Pancreas (tissue), 10 donors: ENCODE measurements around the gene AIF1. TPM values are rescaled to one million over a fixed set of nuclear protein-coding genes. Genes with fewer than 3 reads are reported as not detected.

Experiments
- ATAC-seq, 4 donors: fragments of 200-7000 bp; cut with Tn5 transposase; one replicate each; pipeline versions ENCODE4 v1.8.0 to v1.9.1; 2020; ENCODE audit warnings: mild to moderate bottlenecking in 4 of 4, moderate library complexity in 4 of 4
- DNase-seq, 6 donors: peaks; one replicate each; pipeline ENCODE4 v3.0.0-alpha.2; 2020
- FAIRE-seq: peaks from 2 replicates; lab custom pipeline; 2012; peaks lifted over from hg19 to GRCh38; lab: Jason Lieb, UNC
- H3K27ac ChIP-seq, 4 donors: fragments of 200-600 bp; sonication (generic); 1 replicate in 3 of 4; 2 replicates in 1 of 4; pipeline versions ENCODE4 v1.5.0 to v1.8.0; 2020
- H3K27me3 ChIP-seq, 4 donors: fragments of 200-600 bp; one replicate each; pipeline ENCODE4 v1.8.0; 2021
- H3K36me3 ChIP-seq, 3 donors: fragments of 200-600 bp; sonication (generic) in 1 of 3; one replicate each; pipeline versions ENCODE4 v1.5.0 to v1.8.0; 2020 to 2021
- H3K4me1 ChIP-seq, 3 donors: fragments of 200-600 bp; one replicate each; pipeline ENCODE4 v1.8.0; 2021
- H3K4me3 ChIP-seq, 4 donors: fragments of 200-600 bp; sonication (generic) in 2 of 4; one replicate each; pipeline versions ENCODE4 v1.5.0 to v1.8.0; 2020 to 2021
- H3K9me3 ChIP-seq, 4 donors: fragments of 200-600 bp; one replicate each; pipeline ENCODE4 v1.8.0; 2021
- CTCF ChIP-seq, 4 donors: fragments of 200-600 bp; sonication (generic) in 3 of 4; IDR thresholded peaks; one replicate each; pipeline versions ENCODE4 v1.5.0 to v1.8.0; 2021; ENCODE audit warnings: antibody characterized with exemption in 4 of 4
- WGBS, 2 donors: extraction: QIAGEN DNeasy Blood & Tissue Kit; methylation state at CpG; one replicate each; pipeline ENCODE4 v1.1.7; 2013; 5-methylcytosine and 5-hydroxymethylcytosine counted together
- intact Hi-C, 3 donors: fragments of 100-400 bp; cut with DNase I; formaldehyde crosslinking; loops; one replicate each; pipeline versions ENCODE4 v1.11.1 to v1.14.2; 2022
- polyA plus RNA-seq, 2 donors: library from polyadenylated mRNA; stranded (reverse); fragments of 200-250 nt; gene quantifications; one replicate each; pipeline ENCODE4 v1.2.3, GENCODE V29; 2013
- total RNA-seq, 6 donors: library from RNA; stranded (reverse); fragmentation: NEBNext Ultra II Directional in 4 of 6; extraction: Animal tissue kit (Norgen Biotek cat#: 25700) in 4 of 6; gene quantifications; one replicate each; pipeline versions ENCODE4 v1.2.1 to v1.2.4, GENCODE V29; 2021 to 2023
- donor health status: healthy with polysubstance abuse.
- donor health status: DM: no; HTN: no; CAD: no; lungs with moderate emphysema.
- donor health status: DM: no; HTN: no; CAD: no.
- donor health status: control.
- donor health status: control.
- donor health status: Bipolar disorder and iron deficiency.
- donor health status: DM: yes; HTN: yes; CAD: no.
- donor health status: DM: no; HTN: no; CAD: no.
- donor health status: DM: no; HTN: no; CAD: no.
- donor health status: DM: yes; HTN: yes; CAD: no.

AIF1 gene
- total and polyA plus RNA-seq, 8 donors = 1.1 to 18.6 (median 11.8) TPM

GRCh38 chr6:31631209-31631608 lies 16.2 kb downstream of the AIF1 start:
- DNase-seq (peak in 1 of 6 donors; percentile 66), ATAC-seq (no peak), FAIRE-seq (no peak)
- Histone ChIP-seq H3K36me3 (peaks cover 16 to 83% (median 72%) of the 10 kb centered on the region in 3 donors), H3K27ac (no peak overlapping the region), H3K9me3 (no peaks in the 10 kb centered on the region), H3K4me3 (no peak overlapping the region), H3K4me1 (no peaks in the 10 kb centered on the region), H3K27me3 (no peaks in the 10 kb centered on the region)
- TF ChIP-seq CTCF (IDR thresholded peaks at IDR 0.05) = no peak
- intact Hi-C loops = no loop called here
- WGBS, 2 donors = 89% methylated on average over 16 of the region's 16 CpGs

- Histone ChIP-seq H3K4me3 (no peak overlapping the region), H3K27ac (no peak overlapping the region), H3K27me3 (no peaks in the 10 kb centered on the region), H3K36me3 (peaks cover 14 to 83% (median 72%) of the 10 kb centered on the region in 3 donors), H3K9me3 (no peaks in the 10 kb centered on the region), H3K4me1 (no peaks in the 10 kb centered on the region)
- DNase-seq = peak in 1 of 6 donors; percentile 69
- 92 to 94% methylated on average over 30 to 32 of the region's 32 CpGs for WGBS, 2 donors
- ATAC-seq = peak in 1 of 4 donors; percentile 4
- TF ChIP-seq CTCF (IDR thresholded peaks at IDR 0.05) = no peak
- intact Hi-C loops = no loop called here
- no peak for FAIRE-seq
Measured at GRCh38 chr6:31631681-31632278, 16.7 kb downstream of the AIF1 start.

- Histone ChIP-seq H3K36me3 (peaks cover 16 to 83% (median 72%) of the 10 kb centered on the region in 3 donors), H3K9me3 (no peaks in the 10 kb centered on the region), H3K27me3 (no peaks in the 10 kb centered on the region), H3K4me1 (no peaks in the 10 kb centered on the region), H3K4me3 (no peak overlapping the region), H3K27ac (no peak overlapping the region)
- DNase-seq (no peak), ATAC-seq (peak in 2 of 4 donors; percentile 4), FAIRE-seq (no peak)
- intact Hi-C loops = no loop called here
- no peak for TF ChIP-seq CTCF (IDR thresholded peaks at IDR 0.05)
- WGBS, 2 donors = 89 to 93% methylated on average over 26 of the region's 26 CpGs
Measured at GRCh38 chr6:31632279-31632946, 17.4 kb downstream of the AIF1 start.

- no peak for TF ChIP-seq CTCF (IDR thresholded peaks at IDR 0.05)
- H3K9me3 ChIP-seq = no peaks in the 10 kb centered on the region
- ATAC-seq = no peak
- 93 to 95% methylated on average over 7 of the region's 7 CpGs for WGBS, 2 donors
- H3K27me3 ChIP-seq = no peaks in the 10 kb centered on the region
- intact Hi-C loops = no loop called here
- DNase-seq = no peak
- no peak overlapping the region for H3K27ac ChIP-seq
- no peaks in the 10 kb centered on the region for H3K4me1 ChIP-seq
- FAIRE-seq = no peak
- H3K36me3 ChIP-seq = peaks cover 9 to 78% (median 62%) of the 10 kb centered on the region in 3 donors
- no peak overlapping the region for H3K4me3 ChIP-seq
Measured at GRCh38 chr6:31633447-31633846, 18.4 kb downstream of the AIF1 start.

- WGBS, 2 donors = 91 to 92% methylated on average over 3 of the region's 3 CpGs
- no peak overlapping the region for H3K4me3 ChIP-seq
- TF ChIP-seq CTCF (IDR thresholded peaks at IDR 0.05) = no peak
- intact Hi-C loops = no loop called here
- ATAC-seq = no peak
- no peaks in the 10 kb centered on the region for H3K27me3 ChIP-seq
- no peak overlapping the region for H3K27ac ChIP-seq
- no peaks in the 10 kb centered on the region for H3K9me3 ChIP-seq
- peaks cover 9 to 77% (median 57%) of the 10 kb centered on the region in 3 donors for H3K36me3 ChIP-seq
- H3K4me1 ChIP-seq = no peaks in the 10 kb centered on the region
- no peak for DNase-seq
- no peak for FAIRE-seq
Measured at GRCh38 chr6:31634131-31634530, 19.1 kb downstream of the AIF1 start.
